Gastrocnemius medialis (tissue), 4 donors: ENCODE data around the gene ZDHHC17.

ENCODE experiments used
- POLR2A ChIP-seq, 2 donors: fragments of 450-650 bp; IDR thresholded peaks; one replicate each; pipeline ENCODE4 v1.6.1; 2017; ENCODE audit warnings: antibody characterized with exemption in 2 of 2, mild to moderate bottlenecking in 2 of 2, moderate library complexity in 2 of 2
- TF ChIP-seq, protein P1 (sequence below), 5 experiments: fragments of 450-650 bp in 3 of 5; fragments of 200-600 bp in 2 of 5; sonication (generic) in 2 of 5; IDR thresholded peaks in 4 of 5; conservative IDR thresholded peaks in 1 of 5; 1 replicate in 4 of 5; 2 replicates in 1 of 5; pipeline ENCODE4 v1.5.1; 2016 to 2019; ENCODE audit warnings: antibody characterized with exemption in 5 of 5, mild to moderate bottlenecking in 3 of 5, moderate library complexity in 3 of 5

DNA sequence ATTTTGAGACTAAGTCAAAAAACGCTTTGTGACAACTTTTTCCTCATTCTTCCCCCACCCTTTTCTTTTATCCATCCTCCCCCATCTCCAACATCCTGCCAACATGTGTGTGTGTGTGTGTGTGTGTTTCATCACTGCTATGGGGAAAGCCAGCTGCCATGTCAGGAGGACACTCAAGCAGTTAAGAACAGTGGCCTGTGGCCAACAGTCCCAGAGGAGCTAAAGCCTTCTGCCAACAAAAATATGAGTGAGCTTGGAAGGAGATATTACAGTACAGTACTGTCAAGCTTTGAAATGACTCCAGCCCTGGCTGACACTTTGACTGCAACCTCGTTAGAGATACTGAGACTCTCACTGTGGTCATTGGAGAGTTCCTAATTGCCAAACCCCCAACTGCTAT is 119.9 kb downstream of the ZDHHC17 start:
- TF ChIP-seq, protein P1, sequence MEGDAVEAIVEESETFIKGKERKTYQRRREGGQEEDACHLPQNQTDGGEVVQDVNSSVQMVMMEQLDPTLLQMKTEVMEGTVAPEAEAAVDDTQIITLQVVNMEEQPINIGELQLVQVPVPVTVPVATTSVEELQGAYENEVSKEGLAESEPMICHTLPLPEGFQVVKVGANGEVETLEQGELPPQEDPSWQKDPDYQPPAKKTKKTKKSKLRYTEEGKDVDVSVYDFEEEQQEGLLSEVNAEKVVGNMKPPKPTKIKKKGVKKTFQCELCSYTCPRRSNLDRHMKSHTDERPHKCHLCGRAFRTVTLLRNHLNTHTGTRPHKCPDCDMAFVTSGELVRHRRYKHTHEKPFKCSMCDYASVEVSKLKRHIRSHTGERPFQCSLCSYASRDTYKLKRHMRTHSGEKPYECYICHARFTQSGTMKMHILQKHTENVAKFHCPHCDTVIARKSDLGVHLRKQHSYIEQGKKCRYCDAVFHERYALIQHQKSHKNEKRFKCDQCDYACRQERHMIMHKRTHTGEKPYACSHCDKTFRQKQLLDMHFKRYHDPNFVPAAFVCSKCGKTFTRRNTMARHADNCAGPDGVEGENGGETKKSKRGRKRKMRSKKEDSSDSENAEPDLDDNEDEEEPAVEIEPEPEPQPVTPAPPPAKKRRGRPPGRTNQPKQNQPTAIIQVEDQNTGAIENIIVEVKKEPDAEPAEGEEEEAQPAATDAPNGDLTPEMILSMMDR (IDR thresholded peaks at IDR 0.05 in 4 of 5, conservative IDR thresholded peaks at IDR 0.05 in 1 of 5) = no peak
- TF ChIP-seq POLR2A (IDR thresholded peaks at IDR 0.05) = no peak
